GM21619 (cell line): Measurements from ENCODE around the gene NEU1.

Experiments used
- ATAC-seq: cut with Tn5 transposase; IDR thresholded peaks from one replicate; pipeline ENCODE4 v1.9.1; 2021; ENCODE audit not compliant: unreplicated experiment

NEU1 gene

DNA sequence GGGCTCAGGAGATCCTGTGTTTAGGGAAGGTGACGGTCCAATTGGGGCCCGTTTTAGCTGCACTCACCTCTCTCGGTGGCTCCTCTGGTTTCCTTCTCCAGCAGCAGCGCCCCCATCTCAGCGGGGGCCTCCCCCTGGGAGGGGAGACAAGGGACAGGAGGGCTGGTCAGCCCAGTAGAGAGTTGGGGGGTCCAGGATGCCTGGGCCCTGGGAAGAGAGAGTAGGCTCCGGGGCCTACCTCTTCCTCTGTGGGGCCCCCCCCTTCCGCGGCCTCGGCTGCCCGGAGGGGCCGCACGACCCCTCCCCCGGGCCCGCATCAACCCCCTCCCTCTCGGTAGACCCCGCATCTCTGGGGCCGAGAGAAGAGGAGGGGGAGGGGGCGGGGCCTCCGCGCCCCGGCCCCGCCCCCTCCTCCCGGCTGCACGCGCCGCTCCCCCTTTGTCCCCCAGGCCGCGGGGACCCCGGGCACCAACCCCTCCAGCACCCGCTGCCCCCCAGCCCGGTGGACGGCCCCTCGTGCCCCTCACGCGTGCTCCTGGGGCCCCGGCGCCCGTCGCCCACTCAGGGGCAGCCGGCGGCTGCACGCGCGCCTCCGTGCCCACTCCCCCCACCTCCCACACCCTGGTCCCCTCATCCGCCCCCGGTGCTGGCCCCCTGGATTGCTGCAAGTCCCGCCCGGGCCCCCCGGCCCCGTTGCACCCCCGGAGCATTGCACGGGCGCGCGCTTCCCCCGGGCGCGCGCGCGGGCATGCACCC lies 34.4 kb upstream of the NEU1 start:
- ATAC-seq, result no peak

DNA sequence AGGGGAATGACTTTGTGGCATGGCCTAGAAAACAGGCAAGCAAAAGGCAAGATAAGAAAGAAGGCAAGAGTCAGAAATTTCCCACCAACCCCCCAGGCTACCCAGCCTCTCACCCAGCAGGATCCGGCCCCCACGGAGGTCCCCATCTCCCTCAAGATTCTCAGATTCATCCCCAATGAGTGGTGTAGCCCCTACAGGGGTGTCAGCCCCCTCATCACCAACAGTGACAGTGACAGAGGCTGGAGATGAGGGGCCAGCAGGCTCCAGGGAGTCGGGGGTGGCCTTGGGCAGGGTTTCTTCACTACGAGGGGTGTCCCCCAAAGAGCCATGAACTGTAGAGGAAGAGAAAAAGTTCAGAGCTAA lies 33.9 kb upstream of the NEU1 start:
- no peak for ATAC-seq

DNA sequence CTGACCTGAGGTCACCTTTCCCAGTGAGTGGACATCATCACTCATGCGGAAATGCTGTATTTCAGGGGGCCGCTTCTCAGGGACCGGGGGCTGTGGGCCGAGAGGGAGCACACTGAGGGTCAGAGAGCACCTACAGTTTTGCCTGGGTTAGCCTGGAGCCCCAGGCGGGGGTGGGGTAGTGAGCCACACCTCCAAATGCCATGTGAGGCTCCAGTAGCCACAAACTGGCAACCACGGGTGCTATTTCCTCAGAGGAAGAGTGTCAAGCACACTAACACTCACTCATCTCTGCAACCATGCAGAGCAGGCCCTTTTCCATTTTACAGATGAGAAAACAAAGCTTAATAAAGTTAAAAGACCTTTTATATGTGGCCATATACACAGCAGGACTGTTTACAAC lies 30.2 kb upstream of the NEU1 start:
- no peak for ATAC-seq

DNA sequence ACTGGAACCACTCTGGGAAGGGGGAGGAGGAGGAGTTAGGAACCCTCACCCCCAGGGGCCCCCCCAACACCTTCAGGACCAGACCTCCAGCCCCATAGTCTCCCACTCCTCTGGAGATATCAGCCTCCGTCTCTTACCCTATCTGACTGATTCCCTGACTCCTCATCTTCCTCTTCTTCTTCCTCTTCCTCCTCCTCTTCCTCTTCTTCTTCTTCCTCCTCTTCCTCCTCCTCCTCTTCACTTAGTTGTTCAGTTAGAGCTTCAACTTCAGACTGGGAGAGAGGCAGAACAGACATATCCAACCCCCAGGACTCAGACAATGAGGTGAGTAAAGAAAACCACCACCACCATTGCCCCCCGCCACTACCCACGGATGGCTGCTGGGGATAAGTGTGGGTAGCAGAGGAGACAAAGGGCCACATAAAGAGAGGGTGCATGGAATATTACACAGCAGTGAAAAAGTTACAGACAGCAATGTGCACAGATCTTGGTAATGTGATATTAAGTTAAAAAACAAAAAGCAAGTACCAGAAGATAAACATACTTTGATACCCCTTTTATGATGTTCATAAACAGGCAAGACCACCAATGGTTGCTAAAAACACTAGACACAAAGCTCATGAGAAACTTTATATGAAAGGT lies 26.8 kb upstream of the NEU1 start:
- no peak for ATAC-seq

DNA sequence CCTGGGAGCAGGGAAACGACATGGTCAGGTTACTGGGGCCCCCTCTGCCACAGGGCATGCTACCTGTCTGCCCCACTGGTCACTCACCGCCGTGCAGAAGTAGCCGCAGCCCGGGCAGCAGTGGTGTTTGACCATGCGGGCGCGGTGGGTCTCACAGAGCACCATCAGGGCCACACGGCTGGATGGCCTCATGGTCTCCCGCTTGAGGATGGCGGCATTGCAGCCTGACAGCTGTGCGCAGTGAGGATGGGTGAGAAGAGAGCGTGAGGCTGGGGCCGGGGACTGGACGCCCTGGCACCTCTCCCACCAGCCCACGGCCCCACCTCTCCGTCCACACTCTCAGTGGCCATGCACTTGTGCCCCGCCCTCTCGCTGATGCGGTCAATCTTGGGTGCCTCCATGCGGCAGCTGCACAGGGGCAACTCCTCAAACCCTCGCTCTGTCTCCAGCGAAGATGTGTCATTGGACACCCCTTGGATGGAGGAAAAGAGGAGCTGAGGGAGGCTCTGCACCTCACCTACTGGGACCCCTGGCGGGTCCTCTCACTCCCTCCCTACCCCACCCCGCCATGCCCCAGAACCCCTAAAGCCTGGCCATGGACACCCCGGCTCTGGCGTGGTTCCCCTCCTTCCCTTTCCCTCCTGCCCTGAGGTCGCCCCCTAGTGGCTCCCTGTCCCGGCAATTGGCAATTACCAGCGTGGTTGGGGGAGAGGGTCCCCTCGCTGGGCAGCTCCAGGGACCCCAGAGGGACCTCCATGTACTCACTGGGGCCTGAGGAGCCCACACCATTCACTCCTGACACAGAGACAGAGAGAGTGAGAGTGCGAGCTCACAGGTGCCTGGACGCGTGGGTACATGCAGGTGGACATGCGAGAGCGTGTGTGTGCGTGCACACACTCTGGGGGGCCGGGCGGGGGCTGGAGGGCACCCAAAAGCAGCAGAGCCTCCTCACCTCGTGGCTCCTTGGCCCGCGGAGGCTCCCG lies 25.9 kb upstream of the NEU1 start:
- no peak for ATAC-seq

DNA sequence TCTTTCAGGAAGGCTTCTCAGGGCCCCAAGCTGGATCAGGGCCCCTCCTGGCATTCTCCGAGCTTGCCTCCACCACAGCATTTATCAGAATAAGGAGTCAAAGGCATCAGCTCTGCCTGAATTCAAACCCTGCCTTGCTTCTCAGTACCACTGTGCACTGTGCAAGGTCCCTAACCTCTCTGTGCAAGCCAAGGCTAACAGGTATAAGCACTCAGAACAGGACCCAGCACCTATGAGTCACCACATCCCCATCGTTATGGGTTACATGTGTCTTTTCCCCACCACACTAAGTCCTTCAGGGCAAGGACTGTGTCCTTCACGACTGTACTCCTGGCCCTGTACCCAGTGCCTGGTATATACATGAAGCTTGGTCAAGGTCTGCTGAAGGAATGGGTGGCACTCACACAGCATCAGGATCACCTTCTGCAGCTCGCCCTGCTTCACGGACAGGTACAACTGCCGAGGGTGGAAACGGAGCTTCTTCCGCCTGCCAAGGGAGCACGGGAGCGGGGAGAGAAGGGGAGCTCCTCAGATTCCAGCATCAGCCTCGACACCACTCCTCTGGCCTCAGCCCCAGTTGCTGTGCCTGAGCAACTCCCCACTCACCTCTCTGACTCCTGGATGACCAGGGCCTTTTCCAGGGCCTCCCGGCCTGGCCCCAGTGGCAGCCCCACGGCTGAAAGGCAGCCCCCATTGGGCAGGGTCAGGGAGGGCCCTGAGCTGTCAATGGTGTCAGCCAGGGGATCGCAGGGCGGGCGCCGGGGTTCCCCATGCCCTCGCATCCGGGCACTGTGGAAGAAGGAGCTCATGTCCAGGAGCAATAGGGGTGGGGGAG lies 24.8 kb upstream of the NEU1 start:
- ATAC-seq, result no peak

DNA sequence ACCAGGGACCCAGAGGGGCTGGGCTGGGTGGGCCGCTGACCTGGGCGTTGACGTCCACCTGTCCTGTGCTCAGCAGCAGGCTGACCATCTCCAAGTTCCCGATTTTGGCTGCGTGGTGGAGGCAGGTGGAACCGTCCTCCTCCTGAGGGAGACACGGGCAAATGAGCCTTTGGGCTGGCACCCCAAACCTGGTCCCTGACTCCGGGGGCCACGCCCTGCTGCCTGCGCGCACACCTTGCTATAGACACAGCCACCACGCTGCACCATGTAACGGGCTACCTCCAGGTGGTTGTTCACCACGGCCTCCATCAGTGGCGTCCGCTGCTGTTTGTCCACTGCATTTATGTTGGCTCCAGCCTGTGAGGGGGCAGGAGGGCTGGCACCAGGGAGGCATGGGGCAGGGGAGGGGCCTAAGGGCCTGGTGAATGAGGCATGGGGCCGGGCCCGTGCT lies 23.9 kb upstream of the NEU1 start:
- ATAC-seq, result no peak

DNA sequence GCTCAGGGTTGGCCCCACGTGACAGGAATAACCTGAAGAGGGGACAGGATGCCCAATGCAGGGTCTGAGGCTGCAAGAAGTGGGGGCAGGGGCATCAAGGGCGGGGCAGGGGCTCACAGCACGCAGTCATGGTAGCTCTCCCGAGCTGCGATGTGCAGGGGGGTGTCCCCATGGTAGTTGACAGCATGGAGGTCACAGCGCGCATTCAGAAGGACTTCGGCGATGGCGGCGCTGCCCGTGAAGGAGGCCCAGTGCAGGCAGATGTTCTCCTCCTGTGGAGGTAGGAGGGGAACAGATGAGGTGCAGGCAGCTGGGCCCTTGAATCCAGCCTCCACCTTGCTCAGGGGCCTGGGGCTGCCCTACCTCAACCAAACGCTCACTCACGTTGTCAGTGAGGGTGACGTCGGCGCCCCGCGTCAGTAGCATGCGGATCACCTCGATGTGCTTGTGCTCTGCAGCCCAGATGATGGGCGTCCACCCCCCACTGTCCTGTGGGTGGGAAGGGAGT lies 22.0 kb upstream of the NEU1 start:
- ATAC-seq, result no peak

DNA sequence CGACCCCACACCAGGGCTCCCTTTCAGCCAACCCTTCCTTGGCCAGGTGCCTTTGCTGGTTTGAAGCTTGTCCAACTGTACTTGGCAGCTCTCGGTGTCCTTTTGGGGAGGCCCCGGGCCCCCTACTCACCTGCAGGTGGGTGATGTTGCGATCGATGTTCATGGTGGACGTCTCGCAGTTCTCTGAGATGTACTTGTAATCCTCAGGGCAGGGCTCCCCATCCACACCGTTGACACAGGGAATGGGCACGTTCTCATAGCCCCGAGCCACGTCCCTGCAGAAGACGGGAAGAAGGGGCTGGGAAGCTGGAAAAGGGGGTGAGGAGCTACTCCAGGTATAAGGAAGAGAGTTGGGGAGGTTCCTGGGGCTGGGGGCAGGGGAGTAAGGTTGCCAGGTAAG lies 21.1 kb upstream of the NEU1 start:
- no peak for ATAC-seq

DNA sequence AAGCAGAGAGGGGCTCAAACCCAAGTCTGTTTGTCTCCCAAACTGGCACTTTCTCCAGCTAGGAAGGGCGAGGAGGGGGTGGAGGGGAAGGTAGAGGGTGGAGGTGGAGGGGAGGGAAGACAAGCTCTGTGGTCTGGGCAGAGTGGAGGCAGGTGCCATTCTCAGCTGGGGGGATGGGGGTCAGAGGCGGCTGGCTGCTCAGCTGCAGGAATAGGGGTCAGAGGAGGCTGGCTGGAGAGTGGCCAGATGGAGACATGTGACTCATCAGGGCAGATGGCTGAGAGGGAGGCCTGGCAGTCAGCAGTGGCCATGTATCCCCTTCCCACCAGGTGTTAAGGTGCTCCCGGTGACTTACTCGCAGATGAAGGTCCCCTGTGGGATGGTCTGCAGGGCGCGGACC lies 19.7 kb upstream of the NEU1 start:
- ATAC-seq, result no peak

DNA sequence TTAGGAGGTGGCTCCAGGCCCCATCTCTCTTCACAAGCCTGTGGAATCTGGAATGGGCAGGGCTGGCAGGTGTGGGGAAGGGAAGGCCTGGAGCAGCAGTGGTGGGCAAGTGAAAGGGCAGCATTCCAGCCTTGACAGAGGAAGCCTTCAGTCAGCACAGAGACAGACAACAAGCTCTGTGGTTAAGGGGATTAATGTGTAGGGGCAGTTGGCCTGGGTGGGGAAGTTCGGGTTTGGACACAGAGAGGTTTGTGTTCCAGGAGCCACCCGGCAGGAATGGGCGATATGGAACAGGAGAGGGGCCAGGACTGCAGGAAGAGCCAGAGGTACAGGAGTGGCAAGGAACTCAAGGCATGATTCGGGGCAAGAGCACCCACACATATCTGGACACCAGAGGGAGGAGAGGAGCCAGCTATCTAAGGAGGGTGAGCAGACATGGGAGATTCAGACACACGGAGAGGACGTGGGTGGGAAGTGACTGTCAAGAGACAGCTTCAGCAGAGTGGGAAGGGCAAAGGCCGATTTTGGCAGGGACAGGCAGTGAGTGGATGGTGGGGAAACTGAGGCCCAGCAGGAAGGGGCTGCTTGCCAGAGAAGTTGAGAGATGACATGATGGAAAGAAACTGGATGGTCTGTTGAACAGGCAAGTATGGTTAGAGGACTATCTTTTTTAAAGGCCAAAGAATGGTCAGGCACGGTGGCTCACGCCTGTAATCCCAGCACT lies 18.7 kb upstream of the NEU1 start:
- ATAC-seq, result no peak

DNA sequence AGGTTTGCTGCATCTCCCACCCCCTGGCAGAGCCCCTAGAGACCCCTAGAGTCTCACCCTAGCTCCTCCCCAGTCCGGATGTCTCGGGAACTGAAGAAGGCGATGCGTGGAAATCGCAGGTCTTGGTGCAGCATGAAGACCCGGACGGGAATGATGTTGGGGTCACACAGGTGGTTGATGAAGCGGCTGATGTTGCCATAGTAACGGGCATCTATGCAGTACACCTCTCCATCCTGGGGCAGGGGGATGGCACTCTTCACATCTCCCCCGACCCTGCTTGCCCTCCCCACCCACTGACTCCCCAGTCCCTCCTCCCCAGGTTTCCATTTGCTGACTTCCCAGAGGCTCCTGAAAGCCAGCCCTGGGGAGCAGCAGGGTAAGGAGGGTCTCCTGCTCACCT lies 18.0 kb upstream of the NEU1 start:
- no peak for ATAC-seq

DNA sequence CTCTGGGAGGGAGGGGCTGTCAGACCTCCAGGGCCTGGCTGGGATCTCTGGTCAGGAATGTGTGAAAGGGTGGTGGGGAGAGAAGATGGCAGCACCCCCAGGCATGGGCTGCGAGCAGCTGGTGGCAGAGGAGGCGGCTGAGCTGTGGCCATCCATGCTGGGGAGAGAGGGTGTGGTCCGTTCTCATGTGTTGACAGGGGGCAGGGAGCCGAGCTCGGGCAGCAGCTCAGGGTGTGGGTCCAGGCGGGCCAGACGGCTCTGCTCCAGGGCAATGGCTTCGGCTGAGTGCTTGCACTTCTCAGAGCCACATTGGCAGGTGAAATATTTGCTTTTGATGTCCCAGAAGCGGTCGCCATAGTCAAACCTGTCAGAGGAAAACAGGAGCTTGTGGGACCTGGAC lies 17.3 kb upstream of the NEU1 start:
- ATAC-seq, result no peak

DNA sequence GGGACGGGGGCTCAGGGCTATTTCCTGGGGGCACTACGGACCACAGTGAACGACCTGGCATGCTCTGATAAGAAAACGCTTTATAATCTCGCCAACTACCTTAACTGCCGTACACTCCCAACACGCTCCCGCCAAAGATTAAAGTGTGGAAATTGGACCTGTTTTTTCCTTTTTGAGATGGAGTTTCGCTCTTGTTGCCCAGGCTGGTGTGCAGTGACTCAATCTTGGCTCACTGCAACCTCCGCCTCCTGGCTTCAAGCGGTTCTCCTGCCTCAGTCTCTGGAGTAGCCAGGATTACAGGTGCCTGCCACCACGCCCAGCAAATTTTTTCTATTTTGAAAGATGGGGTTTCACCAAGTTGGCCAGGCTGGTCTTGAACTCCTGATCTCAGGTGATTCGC lies 16.5 kb upstream of the NEU1 start:
- ATAC-seq, result no peak

DNA sequence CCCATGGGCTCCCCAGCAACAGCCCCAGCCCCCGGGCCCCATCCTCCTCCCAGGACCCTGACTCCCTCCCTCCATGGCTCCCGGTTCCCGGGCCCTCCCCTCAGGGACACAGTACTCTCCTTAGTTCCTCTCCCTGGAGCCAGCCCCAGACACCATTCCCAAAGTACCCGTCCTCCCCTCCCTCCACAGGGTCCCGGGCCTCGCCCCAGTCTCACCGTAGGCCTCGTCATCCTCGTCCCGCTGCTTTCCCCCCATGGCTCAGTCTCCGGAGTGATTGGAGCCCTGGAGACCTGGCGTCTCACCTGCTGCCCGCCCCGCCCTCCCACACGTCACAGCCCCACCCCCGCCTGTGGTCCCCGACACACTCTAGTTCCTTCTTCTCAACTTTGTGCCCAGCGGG lies 16.1 kb upstream of the NEU1 start, which contains the start of gene SLC44A4:
Gene SLC44A4 (minus strand): TSS at position 272 of the 400 bp plus-strand sequence. CDS start 17 bp downstream, at position 255.
- ATAC-seq, result no peak

DNA sequence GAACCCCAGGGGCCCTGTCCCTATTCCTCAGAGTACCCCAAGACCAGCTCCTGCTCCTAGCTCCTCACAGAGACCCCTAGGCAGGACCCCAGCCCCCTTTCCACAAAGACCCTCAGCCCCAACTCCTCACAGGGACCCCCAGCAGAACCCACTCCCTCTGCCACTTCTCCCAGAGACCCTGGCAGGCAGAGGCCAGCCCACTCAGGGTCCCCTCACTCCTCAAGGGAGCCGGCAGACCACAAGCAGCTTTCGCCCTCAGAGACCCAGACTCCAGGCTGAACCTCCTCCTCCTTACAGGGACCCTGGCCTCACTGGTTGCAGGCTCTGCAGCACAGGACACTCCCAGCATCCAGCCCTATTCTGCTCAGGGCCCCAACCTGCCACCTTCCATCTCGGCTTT lies 15.6 kb upstream of the NEU1 start:
- no peak for ATAC-seq

DNA sequence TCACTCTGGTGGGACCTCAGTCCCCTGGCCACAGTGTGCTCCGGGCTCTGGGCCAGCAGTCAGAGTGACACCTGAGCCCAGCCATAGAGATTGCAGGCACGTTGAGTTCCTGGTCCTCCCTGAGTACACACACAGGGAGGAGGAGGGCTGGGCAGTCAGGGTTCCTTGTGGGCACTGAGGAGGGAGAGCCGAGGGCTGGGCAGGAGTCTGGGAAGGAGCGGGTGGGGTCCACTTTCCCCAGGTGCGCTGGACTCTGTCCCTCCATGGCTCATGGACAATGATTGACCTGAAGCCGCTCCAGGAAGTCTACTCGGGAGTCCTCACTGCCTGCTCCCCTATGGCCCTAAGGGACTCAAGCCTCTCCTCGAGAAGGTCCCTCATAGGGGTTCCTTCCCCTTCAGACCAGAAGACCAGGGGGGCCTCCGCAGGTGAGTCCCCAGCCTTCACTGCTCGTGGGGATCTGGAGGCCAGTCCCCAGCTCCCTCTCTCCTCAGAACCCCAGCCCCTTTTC lies 15.1 kb upstream of the NEU1 start:
- ATAC-seq, result no peak

DNA sequence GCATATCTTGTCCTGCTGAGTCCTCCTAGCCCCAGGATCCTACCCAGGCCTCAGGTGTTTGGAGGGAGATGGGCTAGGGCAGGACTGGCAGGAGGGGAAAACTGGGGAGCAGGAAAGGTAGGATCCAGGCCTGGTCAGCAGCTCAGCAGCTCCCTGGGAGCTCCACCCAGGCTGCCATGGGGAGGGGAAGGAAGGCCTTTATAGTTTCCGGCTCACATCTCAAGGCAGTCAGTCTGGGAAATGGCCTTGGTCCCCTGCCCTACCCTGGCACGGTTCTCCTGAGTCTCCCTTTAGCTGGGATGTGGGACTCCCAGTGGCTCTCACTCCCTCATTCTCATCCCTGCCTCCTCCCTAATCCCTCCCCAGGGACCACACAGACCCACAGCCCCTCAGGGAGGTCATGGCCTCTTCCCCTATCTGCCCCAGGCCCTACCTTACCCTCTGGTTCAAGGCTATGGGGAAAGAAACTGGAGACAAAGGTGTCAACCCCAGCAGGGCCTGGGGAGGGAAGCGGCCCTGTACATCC lies 14.6 kb upstream of the NEU1 start:
- ATAC-seq, result no peak

DNA sequence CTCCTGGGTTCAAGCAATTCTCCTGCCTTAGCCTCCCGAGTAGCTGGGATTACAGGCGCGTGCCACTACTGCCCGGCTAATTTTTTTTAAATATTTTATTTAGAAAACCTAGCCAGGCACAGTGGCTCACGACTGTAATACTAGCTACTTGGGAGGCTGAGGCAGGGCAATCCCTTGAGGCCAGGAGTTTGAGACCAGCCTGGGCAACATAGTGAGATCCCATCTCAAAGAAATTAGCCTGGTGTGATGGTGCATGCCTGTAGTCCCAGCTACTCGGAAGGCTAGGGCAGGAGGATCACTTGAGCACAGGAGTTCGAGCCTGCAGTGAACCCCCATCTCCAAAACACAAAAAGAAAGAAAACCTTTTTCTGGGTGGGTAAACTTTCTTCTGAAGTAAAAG lies 13.7 kb upstream of the NEU1 start:
- no peak for ATAC-seq
